CD4-positive, alpha-beta T cell treated with Interleukin-6 for 4 hours (primary cell): ENCODE results near the gene ARMC5.

Source experiments
- DNase-seq: peaks from one replicate; pipeline ENCODE4 v3.0.0-alpha.2; 2020; ENCODE audit warnings: mixed read lengths

ARMC5 gene

GRCh38 chr16:31461921-31462804, 2.9 kb downstream of the ARMC5 start:
- no peak for DNase-seq

- no peak for DNase-seq
These were observed 5.1 kb downstream of the ARMC5 start for GRCh38 chr16:31464348-31464769.

GRCh38 chr16:31464781-31465260, 5.5 kb downstream of the ARMC5 start:
- DNase-seq: no peak

GRCh38 chr16:31465788-31466370, 6.6 kb downstream of the ARMC5 start:
- DNase-seq: no peak

GRCh38 chr16:31466381-31466841, 7.1 kb downstream of the ARMC5 start:
- no peak for DNase-seq

- DNase-seq: peak; percentile 33
These were observed 8.0 kb downstream of the ARMC5 start for GRCh38 chr16:31467151-31467773.

GRCh38 chr16:31467858-31468257, 8.6 kb downstream of the ARMC5 start:
- no peak for DNase-seq

GRCh38 chr16:31470615-31471014, 11.3 kb downstream of the ARMC5 start:
- DNase-seq: no peak

- no peak for DNase-seq
These were observed 12.1 kb downstream of the ARMC5 start for GRCh38 chr16:31471241-31471874.

- DNase-seq: peak; percentile 22
These were observed 12.8 kb downstream of the ARMC5 start, which contains the start of gene TGFB1I1 for GRCh38 chr16:31471875-31472708. Gene TGFB1I1, plus strand, starts transcription at chr16:31472152. Its CDS starts 37 bp downstream, at chr16:31472189.

- peak; percentile 38 for DNase-seq
These were observed 13.5 kb downstream of the ARMC5 start for GRCh38 chr16:31472709-31473203.

GRCh38 chr16:31473264-31473984, 14.1 kb downstream of the ARMC5 start:
- DNase-seq: no peak

GRCh38 chr16:31474173-31474714, 14.9 kb downstream of the ARMC5 start:
- no peak for DNase-seq

GRCh38 chr16:31474773-31475738, 15.8 kb downstream of the ARMC5 start:
- no peak for DNase-seq

- DNase-seq: peak; percentile 29
These were observed 16.6 kb downstream of the ARMC5 start for GRCh38 chr16:31475946-31476302.

GRCh38 chr16:31476303-31477219, 17.3 kb downstream of the ARMC5 start:
- DNase-seq: peak; percentile 99

- peak; percentile 66 for DNase-seq
These were observed 18.2 kb downstream of the ARMC5 start for GRCh38 chr16:31477220-31478216.
